ENCODE data around the gene SLAMF9.

SLAMF9 gene

DNA sequence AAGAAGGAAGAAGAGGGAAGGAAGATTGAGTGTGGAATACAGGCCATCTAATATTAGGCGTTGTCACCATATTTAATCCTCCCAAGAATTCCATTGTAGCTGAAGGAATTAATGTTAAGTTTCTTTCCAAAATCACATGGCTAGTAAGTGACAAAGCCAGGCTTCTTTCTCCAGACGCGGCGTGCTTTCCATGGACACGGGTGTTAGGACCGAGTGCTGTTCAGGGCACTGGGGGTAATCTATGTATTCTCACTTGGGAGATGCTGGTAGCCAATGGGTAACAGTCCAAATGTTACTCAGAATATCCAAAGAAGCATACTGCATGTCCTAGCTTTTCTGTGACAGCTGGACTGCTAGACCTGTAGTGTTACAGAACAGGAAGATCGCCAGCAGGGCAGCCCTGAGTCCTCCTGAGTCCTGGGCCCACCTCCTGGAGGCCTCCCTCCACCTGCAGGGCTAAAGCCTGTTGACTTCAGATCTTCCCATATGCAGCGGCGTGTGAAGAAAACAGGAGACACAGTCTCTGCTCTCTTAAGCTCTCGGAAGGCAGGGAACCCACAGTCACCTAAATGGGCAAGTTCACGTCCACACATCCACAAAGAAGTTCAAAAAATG is 13.9 kb downstream of the SLAMF9 start:
- no peak overlapping the region for H3K4me3 ChIP-seq
- H3K27ac ChIP-seq: no peak overlapping the region
- TF ChIP-seq, protein P1, sequence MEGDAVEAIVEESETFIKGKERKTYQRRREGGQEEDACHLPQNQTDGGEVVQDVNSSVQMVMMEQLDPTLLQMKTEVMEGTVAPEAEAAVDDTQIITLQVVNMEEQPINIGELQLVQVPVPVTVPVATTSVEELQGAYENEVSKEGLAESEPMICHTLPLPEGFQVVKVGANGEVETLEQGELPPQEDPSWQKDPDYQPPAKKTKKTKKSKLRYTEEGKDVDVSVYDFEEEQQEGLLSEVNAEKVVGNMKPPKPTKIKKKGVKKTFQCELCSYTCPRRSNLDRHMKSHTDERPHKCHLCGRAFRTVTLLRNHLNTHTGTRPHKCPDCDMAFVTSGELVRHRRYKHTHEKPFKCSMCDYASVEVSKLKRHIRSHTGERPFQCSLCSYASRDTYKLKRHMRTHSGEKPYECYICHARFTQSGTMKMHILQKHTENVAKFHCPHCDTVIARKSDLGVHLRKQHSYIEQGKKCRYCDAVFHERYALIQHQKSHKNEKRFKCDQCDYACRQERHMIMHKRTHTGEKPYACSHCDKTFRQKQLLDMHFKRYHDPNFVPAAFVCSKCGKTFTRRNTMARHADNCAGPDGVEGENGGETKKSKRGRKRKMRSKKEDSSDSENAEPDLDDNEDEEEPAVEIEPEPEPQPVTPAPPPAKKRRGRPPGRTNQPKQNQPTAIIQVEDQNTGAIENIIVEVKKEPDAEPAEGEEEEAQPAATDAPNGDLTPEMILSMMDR (IDR thresholded peaks at IDR 0.05): no peak
- DNase-seq (ENCODE audit: low spot score): no peak

DNA sequence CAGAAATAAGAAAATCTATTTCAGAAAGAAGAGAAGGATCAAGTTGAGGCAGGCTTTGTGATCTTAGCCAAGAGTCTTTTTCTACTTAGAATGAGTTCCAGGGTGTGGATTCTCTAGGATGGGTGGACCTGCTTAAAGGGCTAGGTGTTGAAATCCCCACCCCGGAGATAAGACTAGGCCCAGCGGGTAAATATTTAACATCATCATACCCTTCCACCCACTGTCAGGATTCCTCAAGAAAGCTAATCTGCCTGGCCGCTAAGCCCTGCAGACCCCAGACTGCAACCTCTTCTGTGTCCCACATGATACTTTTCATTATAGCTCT is 14.4 kb downstream of the SLAMF9 start:
- H3K27ac ChIP-seq: no peak overlapping the region
- TF ChIP-seq, protein P1 (IDR thresholded peaks at IDR 0.05): no peak
- no peak overlapping the region for H3K4me3 ChIP-seq
- no peak for DNase-seq (ENCODE audit: low spot score)

DNA sequence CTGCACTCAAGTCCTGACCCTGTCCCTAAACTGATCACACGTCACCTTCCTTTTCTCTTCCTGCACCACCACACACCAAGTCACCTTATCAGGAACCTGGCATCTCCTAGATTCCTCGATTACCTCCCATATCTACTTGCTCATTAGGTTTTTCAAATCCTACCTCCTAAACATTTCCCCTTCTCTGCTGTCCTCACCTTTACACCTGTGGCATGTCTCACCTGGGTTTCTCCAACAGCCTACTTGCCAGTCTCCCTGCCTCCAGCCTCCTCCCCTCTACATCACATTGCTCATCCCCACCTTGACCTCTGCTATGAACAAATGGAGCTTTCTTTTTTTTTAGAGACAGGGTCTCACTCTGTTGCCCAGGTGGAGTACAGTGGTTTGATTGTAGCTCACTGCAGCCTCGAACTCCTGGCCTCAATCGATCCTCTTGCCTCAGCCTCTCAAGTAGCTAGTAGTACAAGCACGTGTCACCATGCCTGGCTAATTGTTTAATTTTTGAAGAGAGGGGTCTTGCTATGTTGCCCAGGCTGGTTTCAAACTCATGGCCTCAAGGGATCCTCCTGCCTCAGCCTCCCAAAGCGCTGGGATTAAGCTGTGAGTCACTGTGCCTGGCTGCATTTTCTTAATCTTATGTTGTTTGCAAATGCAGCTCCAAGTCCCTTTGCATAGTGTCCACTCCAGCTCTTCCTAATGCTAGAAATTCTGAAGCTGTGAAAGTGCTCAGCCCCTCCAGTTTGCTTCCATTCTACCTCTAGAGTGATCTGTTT is 14.9 kb downstream of the SLAMF9 start:
- no peak overlapping the region for H3K4me3 ChIP-seq
- TF ChIP-seq, protein P1 (IDR thresholded peaks at IDR 0.05): no peak
- no peak for DNase-seq (ENCODE audit: low spot score)
- no peak overlapping the region for H3K27ac ChIP-seq

DNA sequence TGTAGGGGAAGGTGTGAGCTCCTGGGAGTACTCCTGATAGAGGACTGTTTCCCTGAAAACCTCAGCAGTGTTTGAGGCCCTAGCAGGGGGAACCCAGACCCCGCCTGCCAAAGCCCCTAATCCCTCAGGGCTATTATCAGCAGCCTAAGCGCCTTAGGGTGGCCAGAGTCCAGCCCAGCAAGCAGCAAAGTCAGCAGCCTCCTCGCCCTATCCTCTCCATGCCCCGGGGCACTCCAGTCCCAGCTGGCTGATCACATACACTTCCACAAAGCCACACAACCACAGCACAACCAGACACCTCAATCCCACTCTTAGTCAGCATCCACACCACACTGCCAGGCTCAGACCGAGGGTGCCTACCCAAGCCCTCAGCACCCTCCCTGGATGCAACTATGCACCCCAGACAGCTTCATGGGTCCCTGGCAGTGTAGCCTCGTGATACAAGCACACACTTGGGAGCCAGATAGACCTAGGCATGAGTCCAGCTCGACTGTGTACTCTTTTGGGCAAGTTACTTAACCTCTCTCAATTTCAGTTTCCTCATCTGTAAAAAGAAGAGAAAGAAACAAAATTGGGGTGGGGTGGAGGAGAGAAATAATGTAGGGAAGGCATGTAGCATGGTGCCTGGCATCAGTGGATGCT is 15.7 kb downstream of the SLAMF9 start:
- no peak for DNase-seq (ENCODE audit: low spot score)
- H3K27ac ChIP-seq: no peak overlapping the region
- TF ChIP-seq, protein P1 (IDR thresholded peaks at IDR 0.05): no peak
- no peak overlapping the region for H3K4me3 ChIP-seq

DNA sequence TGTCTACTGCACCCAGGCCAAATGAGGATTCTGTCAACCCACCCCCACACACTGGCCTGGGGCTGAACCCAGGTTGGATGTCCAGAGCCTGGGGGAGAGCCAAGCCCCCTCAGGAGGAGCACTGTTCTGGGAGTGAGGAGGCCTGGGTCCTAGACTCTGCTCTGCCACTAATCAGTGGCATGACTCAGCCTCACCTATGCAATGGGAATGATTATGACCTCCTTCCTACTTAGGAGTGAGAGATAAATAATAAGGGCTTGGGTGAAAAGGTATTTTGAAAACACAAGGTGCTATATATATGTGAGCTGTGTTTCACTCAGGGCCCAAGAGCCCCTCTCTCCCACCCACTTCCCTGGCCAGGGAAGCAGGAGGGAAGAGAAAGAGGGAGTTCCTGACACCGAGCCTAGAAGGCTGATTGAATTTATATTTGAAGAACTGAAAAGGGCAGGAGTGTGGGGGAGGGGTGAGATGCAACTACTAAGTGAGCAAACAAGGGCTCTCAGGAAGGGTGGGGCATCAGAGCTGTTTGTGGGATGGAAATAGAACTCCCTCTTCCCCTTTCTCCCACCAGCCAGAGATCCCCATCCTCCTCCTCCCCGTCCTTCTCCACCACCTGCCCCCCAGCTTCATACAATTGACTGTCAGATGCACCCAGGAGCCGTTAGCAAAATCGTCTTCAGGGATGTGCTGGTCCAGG is 16.8 kb downstream of the SLAMF9 start:
- no peak for DNase-seq (ENCODE audit: low spot score)
- TF ChIP-seq, protein P1 (IDR thresholded peaks at IDR 0.05): no peak
- Histone ChIP-seq H3K4me3 (no peak overlapping the region), H3K27ac (no peak overlapping the region)

DNA sequence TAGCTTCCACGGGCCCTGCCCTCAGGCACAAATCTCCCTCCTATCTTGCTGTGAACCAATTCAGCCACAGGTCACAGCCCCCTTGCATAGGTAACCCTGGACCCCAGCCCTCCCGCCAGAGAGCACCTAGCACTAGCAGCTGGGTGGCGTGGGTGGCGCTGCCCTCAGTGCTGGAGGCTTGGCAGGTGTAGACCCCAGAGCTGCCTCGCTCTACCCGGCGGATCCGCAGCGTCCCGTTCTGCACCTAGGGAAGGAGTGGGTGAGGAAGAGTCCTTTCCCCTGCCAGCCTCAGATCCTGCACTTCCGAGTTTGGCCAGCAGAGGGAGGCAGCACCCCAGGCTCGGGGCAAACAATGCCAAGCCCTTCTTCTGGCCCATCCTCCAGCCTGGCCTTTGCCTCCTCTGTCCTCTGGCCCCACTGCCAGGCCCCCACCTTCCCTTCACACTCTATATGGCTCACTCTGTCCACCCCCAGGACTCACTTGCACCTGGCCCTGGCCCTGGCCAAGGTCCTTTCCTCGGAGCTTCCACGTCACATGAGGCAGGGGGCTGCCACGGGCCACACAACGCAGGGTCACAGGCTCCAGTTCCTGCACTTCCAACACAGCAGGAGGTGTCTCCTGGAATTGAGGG is 17.6 kb downstream of the SLAMF9 start:
- TF ChIP-seq, protein P1 (IDR thresholded peaks at IDR 0.05): peak; percentile 97
- Histone ChIP-seq H3K4me3 (no peak overlapping the region), H3K27ac (no peak overlapping the region)
- DNase-seq (ENCODE audit: low spot score): no peak

Measured in coronary artery (tissue), 2 donors.